Spleen (tissue), 11 donors: ENCODE results near the gene PIAS1. TPM values are rescaled to one million over a fixed set of nuclear protein-coding genes. Genes with fewer than 3 reads are reported as not detected.

Experiments
- DNase-seq: peaks from one replicate; pipeline ENCODE4 v3.0.0-alpha.2; 2020
- H3K27ac ChIP-seq, 8 donors: fragments of 200-600 bp; sonication (generic) in 7 of 8; 1 replicate in 4 of 8; 2 replicates in 4 of 8; pipeline versions ENCODE4 v1.5.0 to v1.8.0; 2016 to 2021; ENCODE audit warnings: inconsistent platforms in 4 of 8, mild to moderate bottlenecking in 4 of 8, moderate library complexity in 1 of 8
- H3K27me3 ChIP-seq, 7 donors: fragments of 200-600 bp; sonication (generic) in 6 of 7; replicated peaks in 1 of 7; 1 replicate in 4 of 7; 2 replicates in 3 of 7; pipeline versions ENCODE4 v1.5.0 to v1.8.0; 2016 to 2021; ENCODE audit warnings: inconsistent platforms in 3 of 7, mild to moderate bottlenecking in 1 of 7
- H3K36me3 ChIP-seq, 6 donors: fragments of 200-600 bp; sonication (generic) in 5 of 6; 1 replicate in 4 of 6; 2 replicates in 2 of 6; pipeline versions ENCODE4 v1.5.0 to v1.8.0; 2016 to 2021; ENCODE audit warnings: inconsistent platforms in 2 of 6
- H3K4me1 ChIP-seq, 6 donors: fragments of 200-600 bp; sonication (generic) in 5 of 6; 1 replicate in 3 of 6; 2 replicates in 3 of 6; pipeline versions ENCODE4 v1.5.0 to v1.8.0; 2016 to 2021; ENCODE audit warnings: inconsistent platforms in 3 of 6
- H3K4me3 ChIP-seq, 8 donors: fragments of 200-600 bp; sonication (generic) in 7 of 8; 1 replicate in 4 of 8; 2 replicates in 4 of 8; pipeline versions ENCODE4 v1.5.0 to v1.8.0; 2016 to 2021; ENCODE audit warnings: inconsistent platforms in 4 of 8, mild to moderate bottlenecking in 4 of 8, moderate library complexity in 2 of 8
- H3K9me3 ChIP-seq, 8 donors: fragments of 200-600 bp; sonication (generic) in 7 of 8; 1 replicate in 4 of 8; 2 replicates in 4 of 8; pipeline versions ENCODE4 v1.5.0 to v1.8.0; 2016 to 2021; ENCODE audit warnings: inconsistent platforms in 4 of 8
- CTCF ChIP-seq, 11 experiments: fragments of 200-600 bp in 7 of 11; fragments of 450-650 bp in 4 of 11; sonication (generic) in 4 of 11; IDR thresholded peaks in 8 of 11; conservative IDR thresholded peaks in 3 of 11; 1 replicate in 7 of 11; 2 replicates in 4 of 11; pipeline versions ENCODE4 v1.4.0 to v1.8.0; 2016 to 2021; ENCODE audit warnings: antibody characterized with exemption in 11 of 11, inconsistent platforms in 4 of 11, mild to moderate bottlenecking in 1 of 11
- POLR2A ChIP-seq, 3 donors: fragments of 450-650 bp; IDR thresholded peaks; one replicate each; pipeline ENCODE4 v1.5.1; 2017; ENCODE audit warnings: antibody characterized with exemption in 3 of 3, mild to moderate bottlenecking in 1 of 3
- POLR2AphosphoS5 ChIP-seq, 3 donors: sonication (generic); formaldehyde crosslinking; IDR thresholded peaks; one replicate each; pipeline ENCODE4 v1.5.1; 2017; ENCODE audit warnings: antibody characterized with exemption in 3 of 3
- WGBS, 5 donors: extraction: QIAGEN DNeasy Blood & Tissue Kit in 3 of 5; methylation state at CpG; one replicate each; pipeline versions ENCODE4 v1.1.5 to v1.1.7; 2013 to 2018; 5-methylcytosine and 5-hydroxymethylcytosine counted together
- intact Hi-C: fragments of 100-400 bp; cut with DNase I; formaldehyde crosslinking; loops from one replicate; pipeline ENCODE4 v1.15.0; 2023; ENCODE audit warnings: low total_unique reads
- polyA plus RNA-seq, 3 donors: library from polyadenylated mRNA; stranded (reverse); fragments of 200-250 nt; gene quantifications; one replicate each; pipeline ENCODE4 v1.2.1, GENCODE V29; 2013
- total RNA-seq, 7 donors: library from RNA; depleted of rRNA in 3 of 7; stranded (reverse); fragments of >200 nt in 3 of 7; fragmentation: NEBNext Ultra II Directional in 4 of 7; extraction: Animal tissue kit (Norgen Biotek cat#: 25700) in 4 of 7; gene quantifications; one replicate each; pipeline versions ENCODE4 v1.1.0 to v1.2.1, GENCODE V29; 2016 to 2021
- donor health status: healthy with polysubstance abuse.
- donor health status: DM: no; HTN: no; CAD: no; lungs with moderate emphysema.
- donor health status: DM: no; HTN: no; CAD: no.
- donor health status: Bipolar disorder and iron deficiency.
- donor health status: healthy.
- donor health status: DM: no; HTN: no; CAD: no.
- donor health status: DM: yes; HTN: yes; CAD: no.

PIAS1 gene
- total and polyA plus RNA-seq, 10 donors: 12.0 to 104 (median 64.7) TPM

- Histone ChIP-seq H3K4me1 (peaks cover 13 to 80% (median 39%) of the 10 kb centered on the region in 6 donors), H3K27me3 (no peaks in the 10 kb centered on the region), H3K9me3 (no peaks in the 10 kb centered on the region), H3K4me3 (peak overlapping the region; percentile 81 to 96 (median 92)), H3K36me3 (no peaks in the 10 kb centered on the region), H3K27ac (peak overlapping the region; percentile 43 to 93 (median 86))
- no peak for DNase-seq
- intact Hi-C loops: no loop called here
- 0 to 1% (median 0%) methylated on average over 19 to 39 of the region's 39 CpGs for WGBS, 5 donors
- TF ChIP-seq CTCF (IDR thresholded peaks at IDR 0.05 in 8 of 11, conservative IDR thresholded peaks at IDR 0.05 in 3 of 11): no peak
- TF ChIP-seq POLR2AphosphoS5 (IDR thresholded peaks at IDR 0.05): no peak
- TF ChIP-seq POLR2A (IDR thresholded peaks at IDR 0.05): no peak
Measured at GRCh38 chr15:68228971-68229385, 174.9 kb downstream of the PIAS1 start.

- Histone ChIP-seq H3K4me3 (peak within 1 kb of the TSS; percentile 81 to 96 (median 92)), H3K4me1 (peaks cover 13 to 77% (median 35%) of the 10 kb centered on the region in 6 donors), H3K27ac (peak within 1 kb of the TSS; percentile 43 to 93 (median 86)), H3K27me3 (no peaks in the 10 kb centered on the region), H3K36me3 (no peaks in the 10 kb centered on the region), H3K9me3 (no peaks in the 10 kb centered on the region)
- intact Hi-C loops: loop anchor here (10.0 kb wide), 1 partner anchor 55 kb away; no protein-coding TSS in a partner anchor
- WGBS, 5 donors: 0 to 1% (median 1%) methylated on average over 18 to 82 of the region's 82 CpGs
- TF ChIP-seq POLR2A (IDR thresholded peaks at IDR 0.05): peak in 1 of 3 donors; percentile 21
- peak; percentile 71 to 79 (median 76) for TF ChIP-seq POLR2AphosphoS5 (IDR thresholded peaks at IDR 0.05)
- TF ChIP-seq CTCF (IDR thresholded peaks at IDR 0.05 in 8 of 11, conservative IDR thresholded peaks at IDR 0.05 in 3 of 11): no peak
- peak; percentile 96 for DNase-seq
Measured at GRCh38 chr15:68229386-68230156, 175.5 kb downstream of the PIAS1 start, which contains the start of gene CLN6. TSS of gene CLN6 (minus strand) at chr15:68229728. CDS start at chr15:68229584, 144 bp downstream.

- Histone ChIP-seq H3K27me3 (no peaks in the 10 kb centered on the region), H3K4me3 (peak overlapping the region; percentile 81 to 96 (median 92)), H3K4me1 (peaks cover 13 to 68% (median 27%) of the 10 kb centered on the region in 6 donors), H3K27ac (peak overlapping the region in 6 of 8 donors; percentile 83 to 93 (median 88)), H3K9me3 (no peaks in the 10 kb centered on the region), H3K36me3 (no peaks in the 10 kb centered on the region)
- intact Hi-C loops: loop anchor here (10.0 kb wide), 1 partner anchor 56 kb away; no protein-coding TSS in a partner anchor
- TF ChIP-seq CTCF (IDR thresholded peaks at IDR 0.05 in 8 of 11, conservative IDR thresholded peaks at IDR 0.05 in 3 of 11): no peak
- TF ChIP-seq POLR2A (IDR thresholded peaks at IDR 0.05): no peak
- no peak for TF ChIP-seq POLR2AphosphoS5 (IDR thresholded peaks at IDR 0.05)
- DNase-seq: no peak
- WGBS, 5 donors: 54 to 60% (median 56%) methylated on average over 20 of the region's 20 CpGs
Measured at GRCh38 chr15:68230157-68231100, 176.3 kb downstream of the PIAS1 start.
